K562 (cell line): ENCODE data around the gene CHRNA9. TPM values are rescaled to one million over a fixed set of nuclear protein-coding genes. Genes with fewer than 3 reads are reported as not detected.

Experiments
- ATAC-seq: fragments of 200-7000 bp; cut with Tn5 transposase; 3 replicates; pipeline ENCODE4 v1.9.1; 2020; ENCODE audit warnings: moderate library complexity
- BruUV-seq: library from RNA; stranded (reverse); fragments of 400-500 nt; replicated peaks from 2 replicates; lab custom pipeline; 2021; lab: Mats Ljungman, UMichigan
- CTCF ChIA-PET: fragments of 300-600 bp; formaldehyde crosslinking; extraction: SDS; loops from one replicate; lab custom pipeline; 2021; ENCODE audit warnings: low intra/inter-chr PET ratio; lab: Yijun Ruan, JAX
- POLR2A ChIA-PET: fragments of 300-600, 350-650 bp; sonication (Branson Sonifier 250); formaldehyde crosslinking; extraction: SDS; loops from one replicate; lab custom pipeline; 2021; ENCODE audit warnings: antibody characterized with exemption, inconsistent platforms; lab: Yijun Ruan, JAX
- DNase-seq, 4 experiments: peaks; one replicate each; pipeline versions ENCODE4 v3.0.0 to v3.0.0-alpha.2; 2011 to 2018; ENCODE audit warnings: low spot score in 3 of 4, mixed read lengths in 3 of 4; ENCODE audit errors: extremely low read depth in 1 of 4
- FAIRE-seq: peaks from 2 replicates; lab custom pipeline; 2011; peaks lifted over from hg19 to GRCh38; lab: Jason Lieb, UNC
- H2AFZ ChIP-seq: 2 replicates; pipeline ENCODE4 v1.6.0; 2011; ENCODE audit warnings: low read depth, low read length, control low read depth, inconsistent platforms
- H3K27ac ChIP-seq: fragments of 200-600 bp; 3 replicates; pipeline ENCODE4 v1.8.0; 2011; ENCODE audit warnings: low read depth, mild to moderate bottlenecking, control low read depth, inconsistent platforms, low read length, moderate library complexity, mixed read lengths; ENCODE audit errors: extremely low read depth
- H3K27me3 ChIP-seq, 2 experiments: fragments of 300-600 bp in 1 of 2; 2 replicates in 1 of 2; 3 replicates in 1 of 2; pipeline versions ENCODE4 v1.6.0 to v1.8.0; 2011; ENCODE audit warnings: inconsistent platforms in 2 of 2, low read length in 2 of 2, mild to moderate bottlenecking in 1 of 2, mixed read lengths in 1 of 2, moderate library complexity in 1 of 2; ENCODE audit not compliant: control insufficient read depth in 2 of 2, insufficient read depth in 2 of 2
- H3K36me3 ChIP-seq: fragments of 300-600 bp; 3 replicates; pipeline ENCODE4 v1.8.0; 2011; ENCODE audit warnings: mild to moderate bottlenecking, low read length, inconsistent platforms; ENCODE audit not compliant: control insufficient read depth, insufficient read depth
- H3K4me1 ChIP-seq, 2 experiments: fragments of 200-600 bp in 1 of 2; replicated peaks in 1 of 2; 2 replicates in 1 of 2; 3 replicates in 1 of 2; pipeline versions ENCODE4 v1.5.1 to v1.8.0; 2011; ENCODE audit warnings: inconsistent platforms in 2 of 2, low read length in 2 of 2, mild to moderate bottlenecking in 1 of 2, mixed read lengths in 1 of 2, moderate library complexity in 1 of 2; ENCODE audit not compliant: control insufficient read depth in 2 of 2, insufficient read depth in 2 of 2
- H3K4me2 ChIP-seq: 2 replicates; pipeline ENCODE4 v1.6.1; 2011; ENCODE audit warnings: low read length, control low read depth, inconsistent platforms, mixed read lengths; ENCODE audit not compliant: insufficient read depth
- H3K4me3 ChIP-seq: fragments of 200-600 bp; sonication (generic), shearing (Covaris generic); 2 replicates; pipeline ENCODE4 v1.5.1; 2016; ENCODE audit warnings: control low read depth, inconsistent platforms
- H3K79me2 ChIP-seq: fragments of 200-600 bp; 3 replicates; pipeline ENCODE4 v1.8.0; 2011; ENCODE audit warnings: low read length, inconsistent platforms; ENCODE audit not compliant: control insufficient read depth, insufficient read depth
- H3K9ac ChIP-seq, 2 experiments: 2 replicates each; pipeline versions ENCODE4 v1.6.0 to v1.6.1; 2011; ENCODE audit warnings: low read depth in 2 of 2, low read length in 2 of 2, control low read depth in 1 of 2, inconsistent platforms in 1 of 2, mild to moderate bottlenecking in 1 of 2, mixed read lengths in 1 of 2; ENCODE audit not compliant: insufficient read depth in 1 of 2
- H3K9me1 ChIP-seq: one replicate; pipeline ENCODE4 v1.6.0; 2011; ENCODE audit warnings: inconsistent platforms, mild to moderate bottlenecking, low read length, moderate library complexity; ENCODE audit not compliant: control insufficient read depth, insufficient read depth
- H3K9me3 ChIP-seq: replicated peaks from 2 replicates; pipeline ENCODE4 v1.5.1; 2011; ENCODE audit warnings: low read depth, low read length, inconsistent platforms; ENCODE audit not compliant: control insufficient read depth, insufficient read depth
- H4K20me1 ChIP-seq: replicated peaks from 2 replicates; pipeline ENCODE4 v1.6.1; 2011; ENCODE audit warnings: low read length, inconsistent platforms, mixed read lengths; ENCODE audit not compliant: control insufficient read depth, insufficient read depth
- AFF1 ChIP-seq, 2 experiments: fragments of 450-650 bp; IDR thresholded peaks; 2 replicates each; pipeline ENCODE4 v1.6.1; 2018; ENCODE audit warnings: mild to moderate bottlenecking in 2 of 2, low read depth in 1 of 2; ENCODE audit not compliant: partially characterized antibody in 2 of 2
- CHD4 ChIP-seq: fragments of 200-600 bp; sonication (generic); IDR thresholded peaks from 3 replicates; pipeline ENCODE4 v1.6.1; 2012; ENCODE audit warnings: low read depth, mild to moderate bottlenecking, mixed read lengths, low read length, inconsistent platforms; ENCODE audit not compliant: insufficient read depth, insufficient replicate concordance, poor library complexity, severe bottlenecking
- CTCF ChIP-seq, 3 experiments: IDR thresholded peaks in 2 of 3; conservative IDR thresholded peaks in 1 of 3; 2 replicates each; pipeline ENCODE4 v1.5.1; 2011 to 2012; ENCODE audit warnings: low read length in 3 of 3, mild to moderate bottlenecking in 3 of 3, control low read depth in 2 of 3, improper control_type of control experiment in 1 of 3, inconsistent platforms in 1 of 3, low read depth in 1 of 3, mixed read lengths in 1 of 3, moderate library complexity in 1 of 3; ENCODE audit not compliant: insufficient read depth in 2 of 3
- ERF ChIP-seq: fragments of 450-650 bp; formaldehyde crosslinking; IDR thresholded peaks from 2 replicates; pipeline ENCODE4 v1.4.0; 2020; ENCODE audit warnings: mild to moderate bottlenecking, mixed read lengths
- GTF2B ChIP-seq: IDR thresholded peaks from 2 replicates; pipeline ENCODE4 v1.6.1; 2011; ENCODE audit not compliant: insufficient read length; ENCODE audit errors: extremely low read depth
- HCFC1 ChIP-seq: IDR thresholded peaks from 2 replicates; pipeline ENCODE4 v1.6.1; 2012; ENCODE audit warnings: low read depth, low read length, improper control_type of control experiment
- HDAC8 ChIP-seq: fragments of 450-650 bp; IDR thresholded peaks from 2 replicates; pipeline ENCODE4 v1.6.1; 2016; ENCODE audit warnings: mild to moderate bottlenecking, missing genetic modification characterization, moderate library complexity, missing compliant biosample characterization
- HLTF ChIP-seq: fragments of 450-650 bp; IDR thresholded peaks from 2 replicates; pipeline ENCODE4 v1.6.1; 2016
- MCM3 ChIP-seq: fragments of 450-650 bp; IDR thresholded peaks from 2 replicates; pipeline ENCODE4 v1.6.1; 2016
- MEIS2 ChIP-seq: fragments of 450-650 bp; IDR thresholded peaks from 2 replicates; pipeline ENCODE4 v1.6.1; 2014; ENCODE audit warnings: mild to moderate bottlenecking; ENCODE audit not compliant: partially characterized antibody
- MXI1 ChIP-seq: IDR thresholded peaks from 2 replicates; pipeline ENCODE4 v1.6.1; 2011; ENCODE audit warnings: low read depth, mild to moderate bottlenecking, improper control_type of control experiment, low read length
- RNF2 ChIP-seq: sonication (generic); IDR thresholded peaks from 2 replicates; pipeline ENCODE4 v1.6.1; 2016
- SETDB1 ChIP-seq: IDR thresholded peaks from one replicate; pipeline ENCODE4 v1.6.1; 2012; ENCODE audit warnings: low read length, control low read depth, inconsistent platforms
- ZHX1 ChIP-seq: fragments of 150-350 bp; conservative IDR thresholded peaks from 2 replicates; pipeline ENCODE4 v1.6.1; 2014; ENCODE audit warnings: low read length
- ZNF311 ChIP-seq: fragments of 250-450 bp; sonication (Bioruptor Pico); IDR thresholded peaks from 2 replicates; pipeline ENCODE4 v1.4.0; 2020; ENCODE audit warnings: mild to moderate bottlenecking, moderate library complexity
- WGBS: fragments of 100-300 bp; shearing (Covaris generic); methylation state at CpG from one replicate; pipeline ENCODE4 v1.1.6; 2016; ENCODE audit warnings: low coverage, mixed read lengths; ENCODE audit not compliant: insufficient coverage; ENCODE audit errors: missing lambda C conversion rate; 5-methylcytosine and 5-hydroxymethylcytosine counted together
- in situ Hi-C: fragments of 300-500 bp; cut with MboI; formaldehyde crosslinking; loops from 4 replicates; pipeline ENCODE4 v1.15.0; 2018; ENCODE audit warnings: inconsistent platforms, mixed read lengths
- intact Hi-C: fragments of 100-400 bp; cut with micrococcal nuclease; formaldehyde crosslinking; loops from 2 replicates; pipeline ENCODE4 v1.14.2; 2022
- polyA plus RNA-seq, 8 experiments: library from polyadenylated mRNA; depleted of rRNA in 4 of 8; stranded (reverse) in 5 of 8; unstranded in 3 of 8; fragments of >200 nt; fragmentation: Nextera tagmentation in 2 of 8; fragmentation: Illumina TruSeq in 1 of 8; extraction: Ambion mirVana in 2 of 8; extraction: Trizol in 1 of 8; gene quantifications; 2 replicates each; pipeline versions ENCODE4 v1.2.1 to v1.2.3, GENCODE V29; 2011 to 2014; ENCODE audit warnings: inconsistent platforms in 1 of 8, missing spikeins in 1 of 8
- total RNA-seq, 7 experiments: library from RNA; depleted of rRNA in 6 of 7; stranded (reverse); fragments of >200 nt in 6 of 7; fragmentation: Illumina TruSeq in 2 of 7; extraction: Trizol in 2 of 7; gene quantifications; 2 replicates each; pipeline versions ENCODE4 v1.2.1 to v1.2.3, GENCODE V29; 2011 to 2021; ENCODE audit warnings: low replicate concordance in 1 of 7

Gene CHRNA9
- total and polyA plus RNA-seq, 9 of the 15 experiments (the other 6 are each of a cell fraction or from before 2014, with no cell fraction given), result not detected

DNA sequence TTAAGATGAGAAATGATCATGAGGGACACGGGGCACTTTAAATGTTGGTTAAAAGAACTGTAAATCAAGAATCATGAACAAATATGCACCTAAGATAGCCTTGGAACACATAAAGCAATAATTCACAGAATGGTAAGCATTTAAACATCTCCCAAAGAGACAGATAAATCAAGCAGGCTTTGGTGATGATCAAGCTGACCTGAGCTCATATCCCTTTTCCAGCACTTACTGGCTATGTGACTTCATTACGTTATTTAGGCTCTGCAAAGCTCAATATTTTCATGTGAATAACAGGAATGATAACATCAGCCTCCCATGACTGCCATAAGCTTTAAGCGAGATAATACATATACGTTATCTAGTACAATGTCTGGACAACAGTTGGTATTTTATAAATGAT lies 54.9 kb downstream of the CHRNA9 start:
- BruUV-seq, result no TSS peak
- Histone ChIP-seq H4K20me1 (no peaks in the 10 kb centered on the region), H3K4me2 (no peak overlapping the region), H3K27ac (no peak overlapping the region), H3K9ac (no peak overlapping the region), H3K9me1 (no peaks in the 10 kb centered on the region), H3K27me3 (peaks cover 25 to 36% of the 10 kb centered on the region in 2 experiments; a peak in 4 of 5 replicates), H3K4me3 (no peak overlapping the region), H3K9me3 (no peaks in the 10 kb centered on the region), H3K79me2 (no peaks in the 10 kb centered on the region), H3K36me3 (no peaks in the 10 kb centered on the region), H3K4me1 (no peaks in the 10 kb centered on the region), H2AFZ (no peak overlapping the region)
- in situ Hi-C loops, result no loop called here
- intact Hi-C loops, result no loop called here
- FAIRE-seq (peak; percentile 6), ATAC-seq (no peak), DNase-seq (no peak)
- CTCF ChIA-PET, result no interaction called here
- WGBS, result 2% methylated on average over 4 of the region's 4 CpGs
- POLR2A ChIA-PET, result interaction anchor here (1.5 kb wide), 1 partner anchor 10 kb away, joined by 6 read pairs; no protein-coding TSS in a partner anchor
- TF ChIP-seq MXI1 (no peak), CTCF (IDR thresholded peaks at IDR 0.05 in 2 of 3, conservative IDR thresholded peaks at IDR 0.05 in 1 of 3; ENCODE audit: insufficient read depth in 2 of 3, low read depth in 1 of 3, low read length in 3 of 3) (no peak), HDAC8 (no peak), ERF (CRISPR knock-in tag) (no peak), HLTF (no peak), GTF2B (no peak), MEIS2 (no peak), AFF1 (IDR thresholded peaks at IDR 0.05; ENCODE audit: low read depth in 1 of 2, partially characterized antibody in 2 of 2) (no peak), SETDB1 (no peak), CHD4 (no peak), ZHX1 (no peak), ZNF311 (no peak), HCFC1 (no peak), MCM3 (no peak), RNF2 (no peak)
